ENCODE data around the gene ZBED3. TPM values are rescaled to one million over a fixed set of nuclear protein-coding genes. Genes with fewer than 3 reads are reported as not detected.

Gene ZBED3
- total RNA-seq, 2 experiments from 2014 or later = 5.2 to 6.8 TPM

GRCh38 chr5:77035950-77036349, 51.1 kb downstream of the ZBED3 start:
- H3K36me3 Mint-ChIP-seq (ENCODE audit: low read depth) = peaks cover 37% of the 10 kb centered on the region
- H3K27me3 Mint-ChIP-seq = no peaks in the 10 kb centered on the region
- H3K9me3 Mint-ChIP-seq = no peaks in the 10 kb centered on the region
- ChIA-PET POLR2A (no interaction called here), CTCF (no interaction called here)
- no peak overlapping the region for H3K4me3 Mint-ChIP-seq
- no peak for ATAC-seq
- TF ChIP-seq, protein P1, sequence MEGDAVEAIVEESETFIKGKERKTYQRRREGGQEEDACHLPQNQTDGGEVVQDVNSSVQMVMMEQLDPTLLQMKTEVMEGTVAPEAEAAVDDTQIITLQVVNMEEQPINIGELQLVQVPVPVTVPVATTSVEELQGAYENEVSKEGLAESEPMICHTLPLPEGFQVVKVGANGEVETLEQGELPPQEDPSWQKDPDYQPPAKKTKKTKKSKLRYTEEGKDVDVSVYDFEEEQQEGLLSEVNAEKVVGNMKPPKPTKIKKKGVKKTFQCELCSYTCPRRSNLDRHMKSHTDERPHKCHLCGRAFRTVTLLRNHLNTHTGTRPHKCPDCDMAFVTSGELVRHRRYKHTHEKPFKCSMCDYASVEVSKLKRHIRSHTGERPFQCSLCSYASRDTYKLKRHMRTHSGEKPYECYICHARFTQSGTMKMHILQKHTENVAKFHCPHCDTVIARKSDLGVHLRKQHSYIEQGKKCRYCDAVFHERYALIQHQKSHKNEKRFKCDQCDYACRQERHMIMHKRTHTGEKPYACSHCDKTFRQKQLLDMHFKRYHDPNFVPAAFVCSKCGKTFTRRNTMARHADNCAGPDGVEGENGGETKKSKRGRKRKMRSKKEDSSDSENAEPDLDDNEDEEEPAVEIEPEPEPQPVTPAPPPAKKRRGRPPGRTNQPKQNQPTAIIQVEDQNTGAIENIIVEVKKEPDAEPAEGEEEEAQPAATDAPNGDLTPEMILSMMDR (IDR thresholded peaks at IDR 0.05) = no peak
- peaks cover 29% of the 10 kb centered on the region for H3K4me1 Mint-ChIP-seq (ENCODE audit: low read depth)
- H3K27ac Mint-ChIP-seq = no peak overlapping the region
- no peak for DNase-seq
- intact Hi-C loops (cut with micrococcal nuclease) = no loop called here

DNA sequence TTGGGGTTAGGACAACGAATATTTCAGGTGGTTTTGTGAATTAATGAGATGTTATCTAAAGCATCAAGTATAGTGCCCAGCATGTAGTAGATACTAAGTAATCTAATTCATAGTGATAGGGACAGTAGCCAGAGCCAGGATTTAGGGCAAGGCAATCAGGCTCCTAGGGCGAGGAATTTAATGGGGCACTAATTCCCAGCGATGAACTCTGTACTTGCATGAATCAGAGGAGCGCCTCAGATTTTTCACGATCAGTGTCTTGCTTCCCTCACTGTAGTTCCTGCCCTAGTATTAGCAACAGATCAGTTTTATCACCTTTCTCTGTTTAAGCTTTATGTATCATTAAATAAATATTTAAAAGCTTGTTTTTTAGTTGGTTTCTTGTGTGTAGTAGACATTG, 53.7 kb downstream of the ZBED3 start:
- TF ChIP-seq, protein P1 (IDR thresholded peaks at IDR 0.05) = no peak
- Mint-ChIP-seq H3K9me3 (peaks cover 15% of the 10 kb centered on the region), H3K36me3 (ENCODE audit: low read depth) (peaks cover 42% of the 10 kb centered on the region), H3K27me3 (no peaks in the 10 kb centered on the region), H3K4me3 (no peak overlapping the region), H3K4me1 (ENCODE audit: low read depth) (peaks cover 30% of the 10 kb centered on the region), H3K27ac (no peak overlapping the region)
- CTCF ChIA-PET = interaction anchor here (0.6 kb wide), 1 partner anchor 38 kb away, joined by 3 read pairs; no protein-coding TSS in a partner anchor
- DNase-seq = no peak
- ATAC-seq = no peak
- intact Hi-C loops (cut with micrococcal nuclease) = no loop called here
- POLR2A ChIA-PET = no interaction called here

DNA sequence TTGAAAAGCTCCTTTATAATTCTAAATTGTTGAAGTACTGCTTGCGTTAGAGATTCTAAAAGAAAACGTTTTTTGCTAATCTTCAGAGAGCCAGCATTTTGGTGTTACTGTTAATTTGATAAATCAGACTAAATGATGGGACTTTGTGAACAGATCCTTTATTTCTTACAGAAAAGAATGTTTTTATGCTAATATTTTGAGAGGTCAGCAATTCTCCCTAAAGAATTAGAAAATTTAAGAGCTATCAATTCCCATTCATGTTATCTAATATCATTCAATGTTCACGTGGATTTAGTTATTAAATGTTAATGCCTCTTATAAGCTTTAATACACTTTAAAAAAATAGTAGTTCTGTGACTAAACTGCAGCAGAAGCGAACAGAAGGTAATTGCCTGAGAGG, 54.5 kb downstream of the ZBED3 start:
- ChIA-PET CTCF (interaction anchor here (0.6 to 0.9 kb wide), 2 partner anchors 38 to 45 kb away, joined by 3 to 4 read pairs; no protein-coding TSS in a partner anchor), POLR2A (no interaction called here)
- Mint-ChIP-seq H3K4me3 (no peak overlapping the region), H3K27ac (no peak overlapping the region), H3K27me3 (no peaks in the 10 kb centered on the region), H3K36me3 (ENCODE audit: low read depth) (peaks cover 43% of the 10 kb centered on the region), H3K9me3 (peaks cover 18% of the 10 kb centered on the region), H3K4me1 (ENCODE audit: low read depth) (peaks cover 30% of the 10 kb centered on the region)
- intact Hi-C loops (cut with micrococcal nuclease) = no loop called here
- ATAC-seq (no peak), DNase-seq (no peak)
- TF ChIP-seq, protein P1 (IDR thresholded peaks at IDR 0.05) = no peak

DNA sequence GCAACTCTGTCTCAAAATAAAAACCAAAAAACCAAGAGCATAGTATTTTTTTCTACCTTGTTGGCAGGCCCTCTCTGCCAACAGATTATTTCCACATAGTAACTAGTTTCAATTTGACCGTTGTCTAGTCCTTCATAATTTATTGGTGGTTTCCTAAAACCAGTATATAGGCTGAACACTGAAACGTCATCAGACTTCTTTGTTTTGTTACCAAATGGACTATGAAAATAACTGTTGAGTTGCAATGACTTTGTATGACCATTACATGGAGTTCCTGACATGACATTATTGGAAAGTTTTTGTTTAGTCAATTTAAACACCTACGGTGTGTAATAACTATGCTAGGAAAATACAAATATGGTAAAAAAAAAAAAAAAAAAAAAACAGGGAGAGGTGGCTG, 55.2 kb downstream of the ZBED3 start:
- TF ChIP-seq, protein P1 (IDR thresholded peaks at IDR 0.05) = no peak
- H3K27me3 Mint-ChIP-seq = no peaks in the 10 kb centered on the region
- peaks cover 18% of the 10 kb centered on the region for H3K9me3 Mint-ChIP-seq
- H3K4me3 Mint-ChIP-seq = peak overlapping the region; percentile 94
- DNase-seq = no peak
- peak overlapping the region; percentile 94 for H3K27ac Mint-ChIP-seq
- intact Hi-C loops (cut with micrococcal nuclease) = no loop called here
- peaks cover 30% of the 10 kb centered on the region for H3K4me1 Mint-ChIP-seq (ENCODE audit: low read depth)
- H3K36me3 Mint-ChIP-seq (ENCODE audit: low read depth) = peaks cover 39% of the 10 kb centered on the region
- ChIA-PET CTCF (interaction anchor here (0.9 to 2.5 kb wide), 2 partner anchors 45 to 46 kb away, joined by 4 to 15 read pairs; no protein-coding TSS in a partner anchor), POLR2A (interaction anchor here (0.6 to 1.2 kb wide), 4 partner anchors 11 to 474 kb away, joined by 3 to 4 read pairs (median 3); partner anchors contain the start of gene ZBED3)
- no peak for ATAC-seq
